OCI-LY7 (cell line): ENCODE measurements around the gene TXNL1.

Experiments
- EZH2phosphoT487 ChIP-seq: fragments of 200-600 bp; sonication (generic); IDR thresholded peaks from 2 replicates; pipeline ENCODE4 v1.6.1; 2018; ENCODE audit warnings: low read depth, borderline replicate concordance, mild to moderate bottlenecking, mixed run types, antibody characterized with exemption, low read length, moderate library complexity, mixed read lengths
- TF ChIP-seq, protein P1 (sequence below): fragments of 200-600 bp; sonication (generic); conservative IDR thresholded peaks from 2 replicates; pipeline ENCODE4 v1.5.1; 2014; ENCODE audit warnings: mild to moderate bottlenecking, antibody characterized with exemption, low read length, moderate library complexity, mixed read lengths

DNA sequence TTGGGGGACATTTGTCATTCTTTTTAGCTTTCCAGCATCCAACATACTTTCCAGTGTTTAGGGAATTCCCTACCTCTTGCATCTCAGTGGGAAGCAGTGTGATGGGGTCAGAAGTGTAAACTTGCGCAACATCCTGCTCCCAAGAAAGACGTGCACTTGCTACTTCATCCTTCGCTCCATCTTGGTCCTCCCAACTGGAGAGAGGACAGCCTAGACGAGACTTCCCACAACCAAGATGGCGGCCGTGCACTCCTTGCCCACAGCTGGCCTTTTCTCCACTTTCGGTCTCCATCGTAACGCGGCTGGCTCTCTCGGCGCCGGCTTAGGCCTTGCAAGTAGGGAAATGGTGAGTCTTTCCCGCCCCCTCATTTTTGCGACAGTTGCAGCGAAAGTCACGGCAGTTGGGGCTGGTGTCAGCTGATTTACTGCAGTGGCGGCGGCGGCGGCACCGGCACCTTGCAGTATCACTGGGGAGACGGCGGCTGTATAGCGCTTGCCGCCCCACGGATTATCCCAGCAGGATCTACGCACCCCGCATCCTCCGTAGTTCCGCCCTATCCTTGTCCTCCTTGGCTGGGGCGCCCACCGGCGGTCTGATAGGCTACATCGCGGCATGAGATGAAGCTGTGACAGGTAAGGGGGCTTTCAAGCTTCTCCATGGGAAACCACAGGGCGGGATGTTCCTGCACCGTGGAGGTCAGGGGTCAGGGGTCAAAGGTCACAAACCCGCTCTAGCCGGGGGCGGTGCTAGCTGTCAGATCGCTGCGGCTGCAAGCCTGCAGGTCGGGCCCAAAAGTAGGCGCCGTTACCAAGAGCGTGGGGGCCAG lies 12.8 kb upstream of the TXNL1 start, which contains the start of gene WDR7:
- TF ChIP-seq, protein P1, sequence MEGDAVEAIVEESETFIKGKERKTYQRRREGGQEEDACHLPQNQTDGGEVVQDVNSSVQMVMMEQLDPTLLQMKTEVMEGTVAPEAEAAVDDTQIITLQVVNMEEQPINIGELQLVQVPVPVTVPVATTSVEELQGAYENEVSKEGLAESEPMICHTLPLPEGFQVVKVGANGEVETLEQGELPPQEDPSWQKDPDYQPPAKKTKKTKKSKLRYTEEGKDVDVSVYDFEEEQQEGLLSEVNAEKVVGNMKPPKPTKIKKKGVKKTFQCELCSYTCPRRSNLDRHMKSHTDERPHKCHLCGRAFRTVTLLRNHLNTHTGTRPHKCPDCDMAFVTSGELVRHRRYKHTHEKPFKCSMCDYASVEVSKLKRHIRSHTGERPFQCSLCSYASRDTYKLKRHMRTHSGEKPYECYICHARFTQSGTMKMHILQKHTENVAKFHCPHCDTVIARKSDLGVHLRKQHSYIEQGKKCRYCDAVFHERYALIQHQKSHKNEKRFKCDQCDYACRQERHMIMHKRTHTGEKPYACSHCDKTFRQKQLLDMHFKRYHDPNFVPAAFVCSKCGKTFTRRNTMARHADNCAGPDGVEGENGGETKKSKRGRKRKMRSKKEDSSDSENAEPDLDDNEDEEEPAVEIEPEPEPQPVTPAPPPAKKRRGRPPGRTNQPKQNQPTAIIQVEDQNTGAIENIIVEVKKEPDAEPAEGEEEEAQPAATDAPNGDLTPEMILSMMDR: no peak
- TF ChIP-seq EZH2phosphoT487: no peak
